GM12892 (cell line): Measurements from ENCODE around the gene F8.

Experiments used
- POLR2A ChIP-seq: IDR thresholded peaks from 2 replicates; pipeline ENCODE4 v1.6.1; 2011; ENCODE audit warnings: low read depth, low read length, control low read depth
- POLR2AphosphoS5 ChIP-seq: IDR thresholded peaks from 2 replicates; pipeline ENCODE4 v1.6.1; 2011; ENCODE audit warnings: low read depth, low read length, control low read depth
- TAF1 ChIP-seq: IDR thresholded peaks from 2 replicates; pipeline ENCODE4 v1.6.1; 2011; ENCODE audit warnings: low read depth, mild to moderate bottlenecking, control low read depth, low read length, borderline replicate concordance

GRCh38 chrX:155053656-155054055 lies 31.1 kb upstream of the F8 start:
- no peak for TF ChIP-seq POLR2A
- TF ChIP-seq TAF1: no peak
- TF ChIP-seq POLR2AphosphoS5: no peak
